Loucy (cell line): ENCODE results near the gene AQP1.

Experiments used
- H2AFZ ChIP-seq: fragments of 200-600 bp; sonication (generic); 2 replicates; pipeline ENCODE4 v1.6.0; 2016; ENCODE audit warnings: antibody characterized with exemption, mild to moderate bottlenecking, low read length, moderate library complexity
- H3F3A ChIP-seq: fragments of 200-600 bp; 2 replicates; pipeline ENCODE4 v1.6.0; 2016; ENCODE audit warnings: antibody characterized with exemption, low read depth, mild to moderate bottlenecking
- H3K27me3 ChIP-seq: fragments of 200-600 bp; sonication (generic); 2 replicates; pipeline ENCODE4 v1.6.1; 2014; ENCODE audit warnings: low read length, mild to moderate bottlenecking; ENCODE audit not compliant: insufficient read depth, poor library complexity, severe bottlenecking
- H3K36me3 ChIP-seq: fragments of 200-600 bp; sonication (generic); 2 replicates; pipeline ENCODE4 v1.6.1; 2016; ENCODE audit warnings: low read length; ENCODE audit not compliant: insufficient read depth
- H3K4me1 ChIP-seq: fragments of 200-600 bp; sonication (generic); 2 replicates; pipeline ENCODE4 v1.5.1; 2014; ENCODE audit warnings: low read length, mild to moderate bottlenecking; ENCODE audit not compliant: insufficient read depth, poor library complexity, severe bottlenecking
- H3K4me2 ChIP-seq: fragments of 200-600 bp; sonication (generic); 2 replicates; pipeline ENCODE4 v1.6.0; 2014; ENCODE audit warnings: antibody characterized with exemption, low read length, low read depth, mild to moderate bottlenecking; ENCODE audit not compliant: poor library complexity, severe bottlenecking
- H3K4me3 ChIP-seq: fragments of 200-600 bp; sonication (generic); 2 replicates; pipeline ENCODE4 v1.5.1; 2014; ENCODE audit warnings: low read length, mild to moderate bottlenecking, mixed read lengths; ENCODE audit not compliant: poor library complexity, severe bottlenecking
- H3K79me2 ChIP-seq: fragments of 200-600 bp; sonication (generic); 2 replicates; pipeline ENCODE4 v1.6.1; 2014; ENCODE audit warnings: low read length; ENCODE audit not compliant: insufficient read depth
- H3K9ac ChIP-seq: fragments of 200-600 bp; sonication (generic); 2 replicates; pipeline ENCODE4 v1.6.0; 2014; ENCODE audit warnings: mild to moderate bottlenecking, low read depth, low read length, moderate library complexity; ENCODE audit not compliant: poor library complexity, severe bottlenecking
- H3K9me2 ChIP-seq: fragments of 200-600 bp; sonication (generic); replicated peaks from 2 replicates; pipeline ENCODE4 v1.6.1; 2016; ENCODE audit warnings: low read depth, low read length, mixed read lengths
- H3K9me3 ChIP-seq: fragments of 200-600 bp; sonication (generic); 2 replicates; pipeline ENCODE4 v1.6.1; 2014; ENCODE audit warnings: mild to moderate bottlenecking, antibody characterized with exemption, low read length, low read depth; ENCODE audit not compliant: insufficient read depth
- H4K20me1 ChIP-seq: fragments of 200-600 bp; sonication (generic); 2 replicates; pipeline ENCODE4 v1.6.0; 2014; ENCODE audit warnings: antibody characterized with exemption, low read length, mild to moderate bottlenecking; ENCODE audit not compliant: insufficient read depth, poor library complexity, severe bottlenecking
- EZH2phosphoT487 ChIP-seq: fragments of 200-600 bp; IDR thresholded peaks from 2 replicates; pipeline ENCODE4 v1.6.1; 2018; ENCODE audit warnings: antibody characterized with exemption, mild to moderate bottlenecking, moderate library complexity, borderline replicate concordance
- TF ChIP-seq, protein P1 (sequence below): fragments of 200-600 bp; sonication (generic); conservative IDR thresholded peaks from 2 replicates; pipeline ENCODE4 v1.5.1; 2014; ENCODE audit warnings: mild to moderate bottlenecking, antibody characterized with exemption, low read length

AQP1 gene

DNA sequence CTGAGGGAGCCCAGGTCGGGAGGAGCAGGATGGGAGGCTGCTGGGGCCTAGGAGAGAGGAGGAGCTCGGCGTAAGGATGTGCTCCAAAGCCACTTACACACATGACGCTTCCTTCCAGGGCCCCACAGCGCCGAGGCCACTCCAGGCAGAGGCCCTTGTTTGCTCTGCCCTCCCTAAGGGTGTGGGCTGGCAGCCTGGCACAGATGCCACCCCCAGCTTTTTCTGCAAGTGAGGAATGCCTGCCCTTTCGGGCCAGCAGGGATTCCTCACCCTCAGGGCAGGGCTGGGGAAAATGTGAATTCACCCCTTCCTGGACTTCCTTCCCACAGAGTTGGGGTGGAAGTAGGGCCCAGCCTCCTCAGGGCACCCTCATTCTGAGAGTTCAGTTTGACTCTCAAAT, 5.6 kb upstream of the AQP1 start:
- H3K9me2 ChIP-seq: no peaks in the 10 kb centered on the region
- no peaks in the 10 kb centered on the region for H3K36me3 ChIP-seq
- no peaks in the 10 kb centered on the region for H4K20me1 ChIP-seq
- no peak overlapping the region for H2AFZ ChIP-seq
- H3K79me2 ChIP-seq: no peaks in the 10 kb centered on the region
- no peak for TF ChIP-seq EZH2phosphoT487
- H3K4me1 ChIP-seq: no peaks in the 10 kb centered on the region
- H3K4me3 ChIP-seq: no peak overlapping the region
- H3F3A ChIP-seq: no peaks in the 10 kb centered on the region
- no peak overlapping the region for H3K9ac ChIP-seq
- H3K4me2 ChIP-seq: no peak overlapping the region
- no peaks in the 10 kb centered on the region for H3K9me3 ChIP-seq
- no peaks in the 10 kb centered on the region for H3K27me3 ChIP-seq

DNA sequence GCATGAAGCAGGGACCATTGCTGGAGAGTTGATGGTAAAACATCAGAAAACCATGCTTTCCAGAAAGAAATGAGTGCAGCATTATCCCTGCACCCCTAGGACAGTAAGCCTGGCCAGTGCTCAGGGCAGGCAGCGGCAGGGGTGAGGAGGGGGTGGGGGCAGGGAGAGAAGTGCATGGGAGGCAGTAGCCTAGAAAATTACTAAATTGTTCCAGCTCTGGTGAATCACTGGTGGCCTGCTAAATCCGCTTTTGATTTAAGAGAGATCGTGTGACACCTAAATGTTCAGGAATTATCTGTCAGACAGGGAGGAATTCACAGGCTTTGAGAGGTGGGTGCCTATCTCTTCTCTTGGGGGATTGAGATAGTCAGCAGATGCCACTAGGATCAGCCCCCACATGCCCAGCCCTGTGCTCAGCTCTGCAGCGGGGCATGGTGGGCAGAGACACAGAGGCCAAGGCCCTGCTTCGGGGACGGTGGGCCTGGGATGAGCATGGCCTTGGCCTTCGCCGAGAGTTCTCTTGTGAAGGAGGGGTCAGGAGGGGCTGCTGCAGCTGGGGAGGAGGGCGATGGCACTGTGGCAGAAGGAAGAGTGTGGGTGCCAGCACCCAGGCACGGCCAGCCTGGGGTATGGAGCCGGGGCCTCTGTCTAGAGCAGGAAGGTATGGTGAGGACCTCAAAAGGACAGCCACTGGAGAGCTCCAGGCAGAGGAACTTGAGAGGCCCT, 5.0 kb upstream of the AQP1 start:
- no peaks in the 10 kb centered on the region for H3K79me2 ChIP-seq
- H3F3A ChIP-seq: no peaks in the 10 kb centered on the region
- no peaks in the 10 kb centered on the region for H3K9me3 ChIP-seq
- H3K4me2 ChIP-seq: no peak overlapping the region
- TF ChIP-seq, protein P1, sequence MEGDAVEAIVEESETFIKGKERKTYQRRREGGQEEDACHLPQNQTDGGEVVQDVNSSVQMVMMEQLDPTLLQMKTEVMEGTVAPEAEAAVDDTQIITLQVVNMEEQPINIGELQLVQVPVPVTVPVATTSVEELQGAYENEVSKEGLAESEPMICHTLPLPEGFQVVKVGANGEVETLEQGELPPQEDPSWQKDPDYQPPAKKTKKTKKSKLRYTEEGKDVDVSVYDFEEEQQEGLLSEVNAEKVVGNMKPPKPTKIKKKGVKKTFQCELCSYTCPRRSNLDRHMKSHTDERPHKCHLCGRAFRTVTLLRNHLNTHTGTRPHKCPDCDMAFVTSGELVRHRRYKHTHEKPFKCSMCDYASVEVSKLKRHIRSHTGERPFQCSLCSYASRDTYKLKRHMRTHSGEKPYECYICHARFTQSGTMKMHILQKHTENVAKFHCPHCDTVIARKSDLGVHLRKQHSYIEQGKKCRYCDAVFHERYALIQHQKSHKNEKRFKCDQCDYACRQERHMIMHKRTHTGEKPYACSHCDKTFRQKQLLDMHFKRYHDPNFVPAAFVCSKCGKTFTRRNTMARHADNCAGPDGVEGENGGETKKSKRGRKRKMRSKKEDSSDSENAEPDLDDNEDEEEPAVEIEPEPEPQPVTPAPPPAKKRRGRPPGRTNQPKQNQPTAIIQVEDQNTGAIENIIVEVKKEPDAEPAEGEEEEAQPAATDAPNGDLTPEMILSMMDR: no peak
- no peak for TF ChIP-seq EZH2phosphoT487
- H3K4me3 ChIP-seq: no peak overlapping the region
- H3K36me3 ChIP-seq: no peaks in the 10 kb centered on the region
- H4K20me1 ChIP-seq: no peaks in the 10 kb centered on the region
- H2AFZ ChIP-seq: no peak overlapping the region
- H3K4me1 ChIP-seq: no peaks in the 10 kb centered on the region
- no peaks in the 10 kb centered on the region for H3K27me3 ChIP-seq
- no peaks in the 10 kb centered on the region for H3K9me2 ChIP-seq
- no peak overlapping the region for H3K9ac ChIP-seq

DNA sequence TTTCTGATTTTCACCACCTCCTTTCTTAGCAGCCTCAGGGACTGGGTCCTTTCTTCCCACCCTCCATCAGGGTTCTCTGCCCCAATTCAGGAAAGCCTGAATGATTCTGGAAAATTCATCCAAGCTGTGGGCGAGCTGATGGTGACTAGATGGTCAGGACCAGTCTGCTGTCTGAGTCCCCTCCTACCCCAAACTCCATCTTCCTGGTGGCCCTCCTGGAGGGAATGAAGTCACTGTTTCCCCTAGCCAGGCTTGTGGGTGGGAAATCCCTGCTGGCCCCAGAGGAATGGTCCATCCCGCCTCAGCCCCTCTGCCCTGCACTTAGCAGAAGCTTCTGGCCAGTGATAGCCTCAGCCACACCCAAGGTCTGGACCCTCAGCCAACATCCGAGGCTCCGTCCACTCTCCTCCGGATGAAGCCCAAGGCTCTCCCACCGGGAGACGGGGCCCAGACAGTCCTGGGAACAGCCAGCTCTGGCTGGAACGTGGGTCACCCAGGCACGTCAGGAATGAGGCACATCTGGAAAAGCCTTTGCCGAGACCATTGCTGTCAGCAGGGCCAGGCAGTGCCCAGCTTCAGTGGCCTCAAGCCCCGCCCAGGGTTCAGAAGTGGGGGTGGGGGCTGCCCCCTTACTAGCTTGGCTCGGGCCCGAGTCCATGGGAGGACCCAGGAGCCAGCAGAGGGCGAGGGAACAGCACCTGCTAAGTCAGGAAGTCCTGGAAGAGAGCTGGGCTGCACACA, 4.0 kb upstream of the AQP1 start:
- Histone ChIP-seq H3F3A (no peaks in the 10 kb centered on the region), H3K4me3 (no peak overlapping the region), H3K9me2 (no peaks in the 10 kb centered on the region), H3K36me3 (no peaks in the 10 kb centered on the region), H3K9me3 (no peaks in the 10 kb centered on the region), H3K4me1 (no peaks in the 10 kb centered on the region), H4K20me1 (no peaks in the 10 kb centered on the region), H3K79me2 (no peaks in the 10 kb centered on the region), H3K4me2 (no peak overlapping the region), H2AFZ (no peak overlapping the region), H3K9ac (no peak overlapping the region), H3K27me3 (no peaks in the 10 kb centered on the region)
- TF ChIP-seq, protein P1: no peak
- no peak for TF ChIP-seq EZH2phosphoT487

DNA sequence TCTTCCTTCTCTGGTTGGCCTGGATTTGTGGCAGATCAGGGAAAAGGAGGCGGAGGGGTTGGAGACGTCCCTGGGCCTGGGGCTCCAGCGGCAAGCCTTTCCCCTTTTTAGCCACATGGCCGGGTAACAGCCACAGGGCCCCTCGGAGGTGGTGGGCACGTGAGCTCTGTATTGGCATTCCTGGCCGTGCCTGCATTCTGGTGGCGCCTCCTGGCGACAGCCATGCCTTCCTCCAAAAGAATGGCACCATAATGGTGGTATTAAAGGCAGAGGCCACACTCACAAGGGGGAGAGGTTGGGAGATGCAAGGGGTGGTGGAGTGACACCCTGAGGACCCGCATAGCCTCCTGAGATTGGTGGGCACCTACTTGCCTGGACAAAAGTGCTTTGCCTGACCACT, 3.0 kb upstream of the AQP1 start:
- Histone ChIP-seq H3K4me1 (no peaks in the 10 kb centered on the region), H2AFZ (no peak overlapping the region), H3K4me2 (no peak overlapping the region), H3F3A (no peaks in the 10 kb centered on the region), H3K9ac (no peak overlapping the region), H3K79me2 (no peaks in the 10 kb centered on the region), H4K20me1 (no peaks in the 10 kb centered on the region), H3K4me3 (no peak overlapping the region), H3K9me3 (no peaks in the 10 kb centered on the region), H3K36me3 (no peaks in the 10 kb centered on the region), H3K9me2 (no peaks in the 10 kb centered on the region), H3K27me3 (no peaks in the 10 kb centered on the region)
- TF ChIP-seq, protein P1: no peak; the same call in 1 of the 2 replicates
- TF ChIP-seq EZH2phosphoT487: no peak
